HG03460 (cell line): ENCODE data around the gene EXD3.

Source experiments
- ATAC-seq: cut with Tn5 transposase; IDR thresholded peaks from one replicate; pipeline ENCODE4 v1.9.1; 2021; ENCODE audit not compliant: unreplicated experiment

EXD3 gene

DNA sequence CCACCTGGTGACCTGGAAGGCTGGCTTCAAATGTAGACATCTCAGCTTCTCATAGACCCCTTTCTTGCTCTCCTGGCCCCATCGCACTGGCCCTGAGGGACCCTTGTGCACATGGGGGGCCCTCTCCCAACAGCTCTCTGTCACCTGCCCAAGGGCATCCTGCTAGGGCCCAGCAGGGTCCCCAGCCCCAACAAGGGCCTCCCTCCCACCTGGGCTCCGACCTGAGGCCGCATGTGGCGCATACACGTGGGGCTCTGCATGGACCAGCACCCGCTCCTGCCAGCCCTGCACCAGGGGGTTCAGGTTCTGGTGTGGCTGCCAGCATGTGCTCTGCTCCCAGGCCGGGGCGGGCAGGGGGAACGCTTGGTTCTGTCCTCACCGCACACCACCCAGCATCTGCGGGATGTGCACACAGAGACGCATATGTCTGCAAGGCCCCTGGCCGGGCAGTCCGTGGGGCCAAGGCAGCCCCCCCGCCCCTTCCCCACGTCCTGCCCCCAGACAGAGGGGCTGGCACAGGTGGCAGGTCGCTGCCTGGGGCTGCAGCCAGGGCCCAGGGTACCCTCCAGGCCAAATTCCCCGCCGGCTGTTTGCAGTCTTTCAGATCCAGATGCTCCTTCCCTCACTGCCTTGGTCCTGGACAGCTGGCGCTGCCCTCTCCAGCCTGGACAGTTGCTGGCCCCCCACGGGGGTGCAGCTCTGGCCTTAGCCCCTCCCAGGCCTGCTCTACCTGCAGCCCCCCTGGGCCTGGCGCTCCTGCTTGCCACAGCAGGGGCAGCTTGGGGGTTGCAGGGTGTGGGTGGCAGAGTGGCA lies 103.0 kb downstream of the EXD3 start:
- ATAC-seq: no peak

DNA sequence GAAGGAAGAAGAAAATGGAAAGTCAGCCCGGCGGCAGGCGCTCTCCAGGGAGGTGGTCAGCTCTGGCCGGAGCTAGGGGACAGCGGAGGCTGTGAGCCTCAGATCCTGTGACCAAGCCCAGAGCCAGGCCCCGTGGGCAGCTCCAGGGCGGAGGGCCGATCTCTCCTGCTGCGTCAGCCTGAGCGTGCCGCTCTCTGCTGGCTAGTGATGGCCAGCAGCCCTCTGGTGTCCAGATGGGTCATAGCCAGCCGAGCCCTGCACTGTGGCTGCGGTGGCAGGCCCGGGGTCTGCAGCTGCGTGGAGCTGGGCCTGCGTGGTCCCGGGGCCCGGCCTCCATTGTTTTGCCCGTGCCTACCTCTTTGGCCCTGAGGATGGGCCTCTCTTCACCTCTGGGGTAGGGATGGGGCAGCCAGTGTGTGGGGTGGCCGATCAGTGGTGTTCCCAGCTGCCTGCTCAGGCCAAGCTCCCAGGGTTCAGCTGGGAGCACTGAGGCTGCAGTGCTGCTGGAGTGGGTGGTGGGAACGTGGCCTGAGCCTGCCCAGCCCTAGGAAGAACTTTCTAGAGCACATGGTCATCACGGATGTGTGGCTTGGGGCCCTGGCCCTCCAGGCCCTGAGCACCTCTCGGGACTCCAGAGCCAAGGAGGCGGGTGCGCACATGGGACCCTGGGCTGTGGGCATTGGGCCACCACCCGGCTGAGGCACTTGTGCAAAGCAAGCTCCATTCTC lies 103.8 kb downstream of the EXD3 start:
- no peak for ATAC-seq

DNA sequence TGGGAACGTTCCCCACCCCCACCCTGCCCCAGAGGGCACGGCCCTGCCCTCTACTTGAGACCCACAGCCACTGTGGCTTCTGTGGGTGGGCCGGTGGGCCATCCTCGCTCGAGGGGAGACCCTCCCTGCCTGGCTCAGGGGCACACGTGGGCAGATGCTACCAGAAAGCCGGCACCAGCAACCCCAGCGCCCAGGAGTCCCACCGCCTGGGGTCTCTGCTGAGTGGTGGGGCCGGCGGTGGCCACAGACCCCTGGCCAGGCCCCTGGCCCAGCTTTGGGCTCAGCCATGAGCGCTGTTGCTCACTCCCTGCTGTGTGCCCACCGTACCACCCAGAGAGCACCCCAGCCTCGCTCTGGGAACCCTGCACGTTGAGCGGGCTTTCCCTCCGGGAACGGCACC lies 104.4 kb downstream of the EXD3 start:
- ATAC-seq: no peak

DNA sequence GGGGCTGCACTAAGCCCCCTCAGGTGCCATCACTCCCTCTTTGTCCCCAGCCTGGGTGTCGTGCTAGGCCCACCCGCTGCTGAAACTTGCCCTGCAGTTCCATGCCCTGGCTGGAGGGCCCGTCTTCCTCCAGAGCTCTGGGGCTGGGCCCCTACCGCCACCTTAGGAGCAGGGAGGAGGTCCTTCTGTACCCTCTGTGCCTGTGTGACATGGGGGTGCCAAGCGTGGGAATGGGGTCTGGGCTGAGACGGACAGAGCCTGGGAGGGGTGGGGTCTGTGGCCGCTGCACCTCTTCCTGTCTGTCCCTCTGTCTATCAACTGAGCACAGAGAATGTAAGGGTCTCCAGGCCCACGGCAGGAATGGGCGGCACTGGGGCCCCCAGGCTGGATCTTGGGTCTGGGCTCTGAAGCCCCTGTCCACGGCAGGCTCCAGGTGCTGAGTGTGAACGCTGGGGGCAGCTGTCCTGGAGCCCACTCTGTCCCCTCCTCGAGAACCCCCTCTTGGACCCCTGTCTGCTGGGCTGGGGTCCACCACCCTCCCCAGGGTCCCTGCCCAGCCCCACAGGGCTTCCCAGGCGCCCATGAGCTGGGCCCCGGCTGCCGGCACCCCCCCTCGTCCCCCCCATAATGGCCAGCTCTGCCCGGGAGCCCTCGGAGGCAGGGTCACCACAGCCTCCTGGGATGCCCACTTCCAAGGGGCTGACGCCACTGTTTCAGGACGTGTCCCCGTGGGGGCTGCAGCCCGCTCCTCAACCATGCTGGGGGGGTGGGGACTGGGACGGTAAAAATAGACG lies 105.0 kb downstream of the EXD3 start:
- ATAC-seq: no peak

DNA sequence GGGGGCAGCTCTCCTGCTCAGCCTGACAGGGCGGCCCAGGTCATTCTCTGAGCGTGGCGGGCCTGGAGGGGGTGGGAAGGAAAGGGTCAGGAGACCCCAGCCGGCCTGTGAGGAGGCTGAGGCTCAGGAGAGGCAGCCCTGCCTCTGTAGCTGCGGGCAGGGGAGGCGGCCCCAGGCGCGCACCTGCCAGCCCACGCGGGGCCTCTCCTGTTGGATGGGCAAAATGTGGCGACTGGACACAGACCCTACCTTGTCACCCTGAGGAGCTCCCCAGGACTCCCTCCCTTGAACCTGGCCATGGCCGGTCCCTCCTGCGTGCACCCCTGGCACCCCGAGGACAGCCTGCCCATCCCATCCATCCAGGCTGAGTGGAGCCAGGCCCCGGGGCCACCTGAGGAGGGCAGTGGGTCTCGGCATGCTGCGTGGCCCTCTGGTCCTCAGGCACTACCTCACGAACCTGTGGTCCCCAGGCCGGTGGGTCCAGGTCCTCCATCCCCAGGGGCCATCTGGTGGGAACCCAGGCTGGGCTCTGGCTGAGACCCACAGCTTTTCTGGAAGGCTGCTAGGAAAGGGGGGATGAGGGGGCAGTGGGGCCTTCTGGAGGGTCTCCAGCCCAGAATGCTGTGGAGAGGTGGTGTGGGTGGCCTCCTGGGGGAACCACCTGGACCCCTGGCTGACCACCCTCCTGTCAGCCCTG lies 105.8 kb downstream of the EXD3 start:
- no peak for ATAC-seq

DNA sequence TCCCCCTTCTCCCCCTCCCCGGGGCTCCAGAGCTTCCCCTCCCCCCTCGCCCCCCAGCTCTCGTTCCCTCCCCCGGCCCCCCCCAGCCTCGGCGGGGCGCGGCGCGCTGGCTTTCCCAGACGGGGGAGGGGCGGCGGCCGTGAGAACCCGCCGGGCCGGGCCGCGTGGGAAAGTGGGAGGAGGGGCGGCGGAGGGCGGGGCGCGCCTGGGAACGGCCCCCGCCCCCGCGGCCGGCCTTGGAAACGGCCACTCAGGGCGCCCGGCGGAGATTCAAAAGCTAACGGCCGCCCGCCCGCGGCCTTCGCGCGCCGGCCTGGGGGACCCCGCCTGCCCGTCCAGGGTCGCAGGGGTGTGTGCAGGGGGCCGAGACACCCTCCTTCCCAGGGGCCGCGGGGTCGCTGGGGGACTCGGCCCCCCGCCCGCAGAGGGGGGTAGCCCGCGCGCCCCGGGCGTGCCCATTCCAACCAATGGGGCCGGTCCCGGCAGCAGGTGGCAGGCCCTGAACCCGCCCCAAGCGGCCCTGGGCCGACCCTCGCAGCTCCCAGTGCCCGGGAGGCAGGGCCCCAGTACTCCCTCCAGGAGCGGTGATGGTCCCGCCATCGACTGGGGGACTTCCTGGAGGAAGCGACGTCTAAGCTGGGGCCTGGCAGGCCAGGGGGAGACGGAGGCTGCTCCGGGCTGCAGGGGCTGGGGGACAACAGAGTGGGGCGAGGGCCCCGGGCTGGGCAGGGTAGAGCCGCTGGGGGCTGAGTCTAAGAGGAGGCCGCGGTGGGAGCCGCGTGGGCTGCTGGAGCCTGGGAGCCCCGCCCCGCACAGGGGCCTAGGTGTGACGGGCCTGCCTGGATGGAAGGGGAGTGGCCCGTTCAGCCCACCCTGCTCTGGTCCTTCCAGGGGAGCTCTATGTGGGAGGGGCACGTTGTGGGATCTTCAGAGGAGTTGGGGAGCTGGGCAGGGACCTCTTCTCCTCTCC lies 106.7 kb downstream of the EXD3 start:
- no peak for ATAC-seq

DNA sequence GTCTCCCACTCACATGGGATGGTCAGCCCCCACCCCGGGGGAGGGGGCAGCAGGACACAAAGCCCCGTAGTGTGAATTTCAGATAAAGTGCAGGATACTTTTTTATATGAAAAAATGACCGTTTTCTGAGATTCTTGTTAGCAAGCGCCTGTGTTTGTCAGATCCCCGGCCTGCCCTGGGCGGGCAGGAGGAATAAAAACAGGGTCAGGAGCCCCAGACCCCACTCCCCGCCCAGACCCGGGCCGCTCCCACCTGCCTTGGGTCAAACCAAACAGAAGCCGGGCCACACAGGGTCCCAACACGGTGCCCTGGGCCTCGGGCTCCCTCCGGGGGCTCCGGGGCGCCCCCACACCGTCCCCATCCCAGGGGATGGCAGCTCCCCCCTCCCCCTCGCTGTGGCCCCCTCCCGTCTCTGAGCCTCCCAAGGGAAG lies 107.4 kb downstream of the EXD3 start:
- no peak for ATAC-seq

DNA sequence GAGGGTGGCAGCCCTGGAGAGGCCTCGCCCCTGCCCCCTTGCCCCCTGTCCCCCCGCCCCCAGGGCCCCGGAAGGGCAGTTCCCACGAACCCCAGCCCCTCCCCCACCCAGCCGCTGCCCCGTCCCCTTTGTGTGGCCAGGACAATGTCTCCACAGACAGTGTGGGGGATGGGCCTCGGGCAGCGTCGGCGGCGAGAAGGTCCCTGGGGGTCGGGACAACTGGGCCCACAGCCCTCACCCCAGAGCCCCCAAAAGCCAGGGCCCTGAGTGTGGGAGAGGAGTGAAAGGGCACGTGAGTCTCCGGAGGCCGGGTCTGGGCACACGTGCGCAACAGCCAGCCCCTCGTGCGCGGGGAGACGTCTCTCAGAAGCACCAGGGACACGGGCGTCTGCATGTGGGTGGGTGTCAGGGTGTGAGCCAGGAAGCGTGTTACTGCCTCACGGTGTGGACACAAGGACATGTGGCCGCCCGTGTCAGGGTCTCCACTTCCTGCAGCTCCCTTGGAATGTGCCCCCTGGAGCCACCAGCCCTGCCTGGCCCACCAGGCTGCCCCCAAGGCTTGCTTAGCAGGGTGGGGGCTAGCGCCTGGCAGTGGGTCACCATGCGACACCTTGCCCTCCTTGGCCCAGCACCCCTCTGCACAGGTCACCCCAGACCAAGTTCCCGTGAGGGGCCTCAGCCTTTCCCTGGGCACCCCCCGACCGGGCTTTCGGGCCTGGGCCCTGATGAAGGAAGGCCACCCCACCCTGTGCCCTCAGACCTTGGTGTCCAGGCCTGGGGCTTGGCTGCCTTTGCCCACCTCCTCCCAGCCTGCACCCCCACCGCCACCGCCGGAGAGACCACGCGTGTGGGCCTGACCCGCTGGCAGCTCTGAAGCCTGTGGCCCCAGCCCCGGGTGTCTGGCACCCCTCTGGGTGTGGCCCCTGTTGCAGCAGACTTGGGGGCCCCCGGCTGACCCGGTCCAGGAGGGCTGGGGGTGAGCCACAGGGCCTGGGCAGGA lies 108.1 kb downstream of the EXD3 start:
- no peak for ATAC-seq

DNA sequence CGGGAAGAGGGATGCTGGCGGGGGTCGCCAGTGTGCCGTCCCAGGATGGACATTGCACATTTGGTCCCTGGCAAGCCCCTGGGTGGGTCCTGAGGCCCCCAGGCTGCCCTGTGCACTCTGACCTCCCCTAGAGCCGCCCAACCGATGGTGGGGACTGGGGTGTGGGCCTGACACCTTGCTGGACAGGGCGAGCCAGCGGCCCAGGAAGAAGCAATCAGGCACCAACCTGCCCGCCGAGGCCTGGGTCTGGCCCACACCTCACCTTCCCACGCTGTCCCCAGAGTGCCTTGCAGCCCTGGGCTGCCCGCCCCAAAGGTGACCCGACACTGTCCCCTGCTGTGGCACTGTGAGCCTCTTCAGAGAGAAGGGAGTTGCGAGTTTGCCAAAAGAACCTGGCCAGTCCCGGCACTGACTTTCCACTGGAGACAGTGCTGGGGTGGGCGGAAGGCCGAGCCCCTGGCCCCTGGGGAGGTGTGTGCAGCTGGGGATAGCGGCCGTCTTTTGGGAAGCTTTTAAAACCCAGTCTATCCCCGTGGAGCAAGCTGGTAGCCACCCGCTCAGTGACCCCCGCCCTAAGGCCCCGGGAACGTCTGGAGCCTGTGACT lies 108.9 kb downstream of the EXD3 start:
- ATAC-seq: no peak

DNA sequence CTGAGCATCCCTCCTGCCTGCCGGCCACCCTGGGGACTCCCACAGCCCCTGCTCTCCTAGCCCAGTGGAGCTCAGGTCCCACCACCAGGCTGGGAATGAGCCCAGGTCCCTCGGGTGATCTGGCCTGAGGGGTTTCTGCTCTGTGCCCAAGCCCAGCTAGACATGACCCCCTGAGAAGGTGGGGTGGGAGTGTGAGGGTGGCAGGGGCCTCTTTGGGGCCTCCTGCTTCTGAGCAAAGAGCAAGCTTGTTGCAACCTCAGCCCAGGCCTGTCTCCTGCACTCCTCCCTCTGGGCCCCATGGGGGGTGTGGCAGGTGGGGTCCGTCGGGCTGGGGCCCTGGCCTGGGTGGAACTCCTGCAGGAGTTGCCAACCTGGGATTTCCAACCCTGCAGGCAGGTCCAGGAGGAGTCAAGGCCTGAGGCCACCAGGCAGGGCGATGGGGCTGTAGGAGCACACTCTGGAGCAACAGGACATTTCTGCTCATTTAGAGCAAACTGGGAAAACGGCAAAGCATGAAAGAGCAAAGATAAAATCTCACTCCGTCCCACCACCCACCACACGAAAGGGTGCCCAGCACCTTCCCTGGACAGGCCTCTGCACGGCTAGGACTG lies 109.5 kb downstream of the EXD3 start:
- ATAC-seq: no peak

DNA sequence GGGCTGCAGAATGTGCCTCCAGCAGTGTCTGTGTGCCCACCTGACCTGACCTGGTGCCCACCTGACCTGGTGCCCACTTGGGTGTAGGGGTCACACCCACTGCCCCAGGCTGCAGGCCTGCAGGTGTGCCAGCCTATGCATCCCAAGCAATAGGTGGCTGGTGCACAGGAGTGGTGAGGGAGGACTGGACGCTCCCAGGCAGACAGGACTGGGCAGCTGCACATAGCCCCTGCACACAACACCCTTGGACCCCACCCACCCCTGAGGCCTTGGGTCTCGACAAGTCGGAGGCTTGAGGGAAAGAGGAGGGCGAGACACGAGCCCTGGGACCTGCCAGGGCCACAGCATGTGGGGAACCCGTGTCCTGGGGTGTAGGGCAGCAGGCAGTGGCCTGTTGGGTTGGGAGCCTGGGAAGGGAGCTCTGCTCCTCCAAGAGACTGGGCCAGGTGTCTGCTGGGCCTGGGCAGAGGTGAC lies 110.1 kb downstream of the EXD3 start:
- no peak for ATAC-seq

DNA sequence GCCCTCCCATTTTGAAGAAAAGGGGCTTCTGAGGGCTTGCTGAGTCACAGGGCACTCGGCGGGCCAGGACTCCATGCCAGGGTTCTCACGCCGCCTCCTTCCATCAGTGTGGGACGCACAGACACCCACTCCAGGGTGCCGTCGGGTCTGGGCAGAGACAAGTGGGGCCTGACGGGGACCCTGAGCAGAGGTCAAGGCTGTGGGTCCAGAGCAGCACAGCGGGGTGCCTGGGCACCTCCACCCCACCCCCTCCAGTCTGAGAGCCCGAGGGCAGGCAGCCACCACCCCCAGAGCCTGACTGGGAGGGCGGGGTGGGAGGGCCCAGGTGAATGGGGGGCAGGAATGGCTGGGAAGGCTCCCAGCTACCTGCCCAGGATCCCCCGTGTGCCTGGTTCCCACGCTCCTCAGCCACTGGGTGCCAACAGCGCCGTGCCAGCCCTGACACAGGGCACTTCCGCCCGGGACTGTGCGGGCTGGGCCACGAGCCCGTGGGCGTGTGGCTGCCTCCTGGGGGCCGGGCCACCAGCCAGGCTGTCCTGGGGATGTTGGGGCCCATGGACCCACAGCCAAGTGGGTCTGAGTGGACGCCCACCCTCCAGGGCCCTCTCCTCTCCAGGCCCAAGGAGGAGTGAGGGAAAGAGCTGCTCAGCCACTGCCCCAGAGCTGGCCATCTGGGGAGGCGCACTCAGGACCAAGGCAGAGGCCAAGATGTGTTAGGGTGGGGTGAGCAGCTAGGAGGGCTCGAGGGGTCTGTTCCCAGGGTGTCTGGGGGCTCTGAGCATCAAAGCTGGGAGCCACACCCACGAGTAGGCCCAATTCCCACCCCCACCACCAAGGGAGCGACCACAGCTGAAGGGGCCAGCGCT lies 110.7 kb downstream of the EXD3 start:
- no peak for ATAC-seq

DNA sequence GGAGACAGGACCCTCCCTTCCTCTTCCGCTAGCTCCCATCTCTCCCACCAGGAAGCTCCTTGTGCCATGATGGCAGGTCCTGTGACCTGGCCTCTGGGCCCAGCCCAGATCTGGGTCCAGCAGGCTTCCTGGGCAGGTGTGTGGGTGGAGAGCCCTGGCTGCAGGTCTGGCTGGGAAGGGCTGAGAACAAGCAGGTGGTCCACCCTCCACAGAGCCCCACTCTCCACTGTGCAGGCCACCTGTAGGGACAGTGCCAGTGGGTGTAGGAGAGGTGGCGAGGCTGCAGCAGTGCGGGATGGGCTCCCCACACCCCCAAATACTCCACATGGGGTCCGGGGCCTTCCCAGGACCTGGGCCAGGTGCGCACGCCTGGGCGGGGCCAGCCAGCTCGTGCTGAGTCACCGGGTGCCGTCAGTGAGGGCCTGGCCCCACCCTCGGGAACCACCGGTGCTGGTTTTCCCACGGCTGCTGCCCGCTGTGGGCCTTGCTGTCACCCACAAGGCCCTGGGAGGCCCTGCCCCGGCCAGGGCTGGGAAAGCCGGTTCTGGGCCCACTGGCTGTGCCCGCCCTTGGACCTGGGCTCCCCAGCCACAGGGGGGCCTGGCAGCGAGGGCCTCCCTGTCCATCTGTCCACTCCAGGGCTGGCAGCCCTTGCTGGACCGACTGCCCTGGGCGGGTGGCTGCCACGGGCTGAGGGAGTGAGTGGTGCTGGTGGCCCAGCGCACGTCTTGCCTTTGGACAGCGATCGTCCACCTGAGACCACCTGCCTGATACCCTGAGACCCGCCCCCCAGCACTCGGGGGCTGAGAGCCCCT lies 111.6 kb downstream of the EXD3 start:
- no peak for ATAC-seq

DNA sequence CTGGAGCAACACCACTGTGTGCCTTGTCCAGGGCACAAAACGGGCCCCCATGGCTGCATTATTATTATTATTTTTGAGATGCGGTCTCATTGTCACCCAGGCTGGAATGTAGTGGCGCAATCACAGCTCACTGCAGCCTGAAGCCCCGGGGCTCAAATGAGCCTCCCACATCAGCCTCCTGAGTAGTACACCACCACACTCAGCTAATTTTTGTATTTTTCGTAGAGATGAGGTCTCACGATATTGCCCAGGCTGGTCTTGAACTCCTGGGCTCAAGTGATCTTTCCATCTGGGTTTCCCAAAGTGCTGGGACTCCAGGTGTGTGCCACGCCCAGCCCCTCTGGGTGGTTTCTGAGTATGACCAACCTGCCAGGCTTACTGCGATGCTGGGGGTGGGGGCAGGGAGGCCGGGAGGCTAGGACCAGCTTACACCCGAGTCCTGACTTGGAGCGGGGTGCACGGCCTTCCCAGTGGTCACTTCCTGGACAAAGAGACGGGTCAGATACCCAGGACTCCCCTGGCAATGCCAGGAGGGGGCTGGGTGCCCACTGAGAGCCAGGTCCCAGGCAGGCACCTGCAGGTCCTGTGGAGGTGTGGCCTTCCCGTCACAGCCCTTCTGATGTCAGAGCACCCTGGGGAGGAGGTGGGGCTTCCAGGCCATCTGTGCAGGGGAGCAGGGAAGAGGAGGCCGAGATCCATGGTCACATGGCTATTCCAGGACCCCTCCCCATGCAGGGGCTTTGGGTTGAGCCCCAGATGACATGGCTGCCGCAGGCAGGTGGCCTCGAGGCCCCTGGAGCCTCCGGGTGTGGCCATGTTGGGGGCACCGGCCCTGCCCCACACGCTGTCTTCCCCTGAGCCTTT lies 112.5 kb downstream of the EXD3 start:
- ATAC-seq: no peak
